Measurements from ENCODE around the gene PIP5K1A.

PIP5K1A gene

DNA sequence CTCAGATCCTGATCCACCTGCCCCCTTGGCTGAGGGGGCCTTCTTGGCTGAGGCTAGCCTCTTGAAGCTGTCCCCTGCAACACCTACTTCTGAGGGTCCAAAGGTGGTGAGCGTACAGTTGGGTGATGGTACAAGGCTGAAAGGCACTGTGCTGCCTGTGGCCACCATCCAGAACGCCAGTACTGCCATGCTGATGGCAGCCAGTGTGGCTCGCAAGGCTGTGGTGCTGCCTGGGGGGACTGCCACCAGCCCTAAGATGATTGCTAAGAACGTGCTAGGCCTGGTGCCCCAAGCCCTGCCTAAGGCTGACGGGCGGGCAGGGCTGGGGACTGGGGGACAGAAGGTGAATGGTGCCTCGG, 89.0 kb downstream of the PIP5K1A start:
- TF ChIP-seq GATA2 (IDR thresholded peaks at IDR 0.05; ENCODE audit: low read depth, low read length): no peak
- no peak for TF ChIP-seq GATA3 (IDR thresholded peaks at IDR 0.05; ENCODE audit: low read depth, low read length)

DNA sequence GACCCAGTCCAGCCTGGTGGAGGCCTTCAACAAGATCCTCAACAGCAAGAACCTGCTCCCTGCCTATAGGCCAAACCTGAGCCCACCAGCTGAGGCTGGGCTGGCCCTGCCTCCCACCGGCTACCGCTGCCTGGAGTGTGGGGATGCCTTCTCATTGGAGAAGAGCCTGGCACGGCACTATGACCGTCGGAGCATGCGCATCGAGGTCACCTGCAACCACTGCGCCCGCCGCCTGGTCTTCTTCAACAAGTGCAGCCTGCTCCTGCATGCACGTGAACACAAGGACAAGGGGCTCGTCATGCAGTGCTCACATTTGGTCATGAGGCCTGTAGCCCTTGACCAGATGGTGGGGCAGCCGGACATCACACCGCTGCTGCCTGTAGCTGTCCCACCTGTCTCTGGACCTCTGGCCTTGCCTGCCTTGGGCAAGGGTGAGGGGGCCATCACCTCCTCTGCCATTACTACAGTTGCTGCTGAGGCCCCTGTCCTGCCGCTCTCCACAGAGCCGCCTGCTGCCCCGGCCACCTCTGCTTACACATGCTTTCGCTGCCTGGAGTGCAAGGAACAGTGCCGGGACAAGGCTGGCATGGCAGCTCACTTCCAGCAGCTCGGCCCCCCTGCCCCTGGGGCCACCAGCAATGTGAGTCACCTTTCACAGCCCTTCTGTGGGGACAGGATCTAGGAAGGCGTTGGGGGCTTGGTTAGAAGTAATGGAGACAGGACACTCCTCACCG, 89.6 kb downstream of the PIP5K1A start:
- no peak for TF ChIP-seq GATA2 (IDR thresholded peaks at IDR 0.05; ENCODE audit: low read depth, low read length)
- TF ChIP-seq GATA3 (IDR thresholded peaks at IDR 0.05; ENCODE audit: low read depth, low read length): no peak

DNA sequence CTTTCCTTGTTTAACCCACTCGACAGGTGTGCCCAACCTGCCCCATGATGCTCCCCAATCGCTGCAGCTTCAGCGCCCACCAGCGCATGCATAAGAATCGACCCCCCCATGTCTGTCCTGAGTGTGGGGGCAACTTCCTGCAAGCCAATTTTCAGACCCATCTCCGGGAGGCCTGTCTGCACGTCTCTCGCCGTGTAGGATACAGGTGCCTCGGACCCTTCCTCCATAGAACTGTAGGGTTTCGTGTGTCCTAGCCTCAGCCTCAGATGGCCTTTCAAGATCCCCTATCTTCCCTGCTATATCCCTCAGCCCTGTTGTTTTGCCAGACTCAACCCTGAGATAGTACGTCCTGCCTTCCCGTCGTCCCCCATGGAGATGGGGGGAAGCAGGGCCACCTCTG, 90.2 kb downstream of the PIP5K1A start:
- no peak for TF ChIP-seq GATA3 (IDR thresholded peaks at IDR 0.05; ENCODE audit: low read depth, low read length)
- TF ChIP-seq GATA2 (IDR thresholded peaks at IDR 0.05; ENCODE audit: low read depth, low read length): no peak

DNA sequence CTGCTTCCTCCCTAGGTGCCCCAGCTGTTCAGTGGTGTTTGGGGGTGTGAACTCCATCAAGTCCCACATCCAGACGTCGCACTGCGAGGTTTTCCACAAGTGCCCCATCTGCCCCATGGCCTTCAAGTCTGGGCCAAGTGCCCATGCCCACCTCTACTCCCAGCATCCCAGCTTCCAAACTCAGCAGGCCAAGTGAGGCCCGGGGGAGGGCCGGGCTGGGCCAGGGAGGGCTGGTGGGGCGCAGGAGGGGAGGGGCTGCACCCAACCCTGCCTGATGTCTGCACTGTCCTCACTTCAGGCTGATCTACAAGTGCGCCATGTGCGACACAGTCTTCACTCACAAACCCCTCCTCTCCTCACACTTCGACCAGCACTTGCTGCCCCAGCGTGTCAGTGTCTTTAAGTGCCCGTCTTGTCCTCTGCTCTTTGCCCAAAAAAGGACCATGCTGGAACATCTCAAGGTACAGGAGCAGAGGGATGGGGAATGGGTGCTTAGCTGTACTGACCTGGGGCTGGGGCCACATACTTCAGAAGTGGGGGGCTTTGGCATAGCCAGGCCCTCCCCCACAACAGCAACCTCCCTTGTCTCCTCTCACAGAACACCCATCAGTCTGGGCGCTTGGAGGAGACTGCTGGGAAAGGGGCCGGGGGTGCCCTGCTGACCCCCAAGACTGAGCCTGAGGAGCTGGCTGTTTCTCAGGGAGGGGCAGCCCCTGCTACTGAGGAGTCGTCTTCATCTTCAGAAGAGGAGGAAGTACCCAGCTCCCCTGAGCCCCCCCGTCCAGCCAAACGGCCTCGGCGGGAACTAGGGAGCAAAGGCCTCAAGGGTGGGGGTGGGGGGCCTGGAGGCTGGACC, 91.0 kb downstream of the PIP5K1A start:
- no peak for TF ChIP-seq GATA3 (IDR thresholded peaks at IDR 0.05; ENCODE audit: low read depth, low read length)
- no peak for TF ChIP-seq GATA2 (IDR thresholded peaks at IDR 0.05; ENCODE audit: low read depth, low read length)

DNA sequence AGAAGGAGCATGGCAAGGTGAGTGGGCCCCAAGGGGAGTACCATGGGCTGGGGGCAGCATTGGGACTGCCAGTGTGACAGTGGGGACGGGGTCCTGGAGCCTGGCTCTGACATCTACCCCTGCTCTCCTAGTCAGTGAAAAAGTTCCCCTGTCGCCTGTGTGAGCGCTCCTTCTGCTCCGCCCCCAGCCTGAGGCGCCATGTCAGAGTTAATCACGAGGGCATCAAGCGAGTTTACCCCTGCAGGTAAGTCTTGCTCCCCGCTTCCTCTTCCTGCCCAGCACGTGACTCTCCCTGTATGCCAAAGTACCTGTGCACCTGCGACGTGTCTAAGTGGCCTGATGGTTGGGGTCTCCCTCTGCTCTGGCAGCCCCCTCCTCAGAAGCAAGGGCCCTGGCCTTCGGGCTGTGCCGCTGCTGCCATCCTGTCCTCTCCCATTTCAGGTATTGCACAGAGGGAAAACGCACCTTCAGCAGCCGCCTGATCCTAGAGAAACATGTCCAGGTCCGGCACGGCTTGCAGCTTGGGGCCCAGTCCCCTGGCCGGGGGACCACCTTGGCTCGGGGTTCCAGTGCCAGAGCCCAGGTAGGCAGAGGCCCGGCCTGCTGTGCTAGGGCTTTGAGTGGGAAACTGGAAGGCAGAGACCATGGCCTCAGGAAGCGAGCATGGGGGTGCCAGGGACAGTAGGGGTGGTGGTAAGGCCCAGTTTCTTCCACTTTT, 91.8 kb downstream of the PIP5K1A start:
- TF ChIP-seq GATA2 (IDR thresholded peaks at IDR 0.05; ENCODE audit: low read depth, low read length) (no peak), GATA3 (IDR thresholded peaks at IDR 0.05; ENCODE audit: low read depth, low read length) (no peak)

DNA sequence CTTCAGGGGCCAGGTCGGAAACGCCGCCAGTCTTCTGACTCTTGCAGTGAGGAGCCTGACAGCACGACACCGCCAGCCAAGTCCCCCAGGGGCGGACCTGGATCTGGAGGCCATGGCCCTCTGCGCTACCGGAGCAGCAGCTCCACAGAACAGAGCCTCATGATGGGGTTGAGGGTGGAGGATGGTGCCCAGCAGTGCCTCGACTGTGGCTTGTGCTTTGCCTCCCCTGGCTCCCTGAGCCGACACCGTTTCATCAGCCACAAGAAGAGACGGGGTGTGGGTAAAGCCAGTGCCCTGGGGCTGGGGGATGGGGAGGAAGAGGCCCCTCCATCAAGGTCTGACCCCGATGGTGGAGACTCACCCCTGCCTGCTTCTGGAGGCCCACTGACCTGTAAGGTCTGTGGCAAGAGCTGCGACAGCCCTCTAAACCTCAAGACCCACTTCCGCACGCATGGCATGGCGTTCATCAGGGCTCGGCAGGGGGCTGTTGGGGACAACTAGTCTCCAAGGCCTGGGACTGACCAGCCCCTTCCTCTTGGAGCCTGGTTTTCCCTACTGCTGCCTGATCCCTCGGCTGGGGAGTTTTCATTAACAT, 92.5 kb downstream of the PIP5K1A start:
- TF ChIP-seq GATA2 (IDR thresholded peaks at IDR 0.05; ENCODE audit: low read depth, low read length) (no peak), GATA3 (IDR thresholded peaks at IDR 0.05; ENCODE audit: low read depth, low read length) (no peak)

DNA sequence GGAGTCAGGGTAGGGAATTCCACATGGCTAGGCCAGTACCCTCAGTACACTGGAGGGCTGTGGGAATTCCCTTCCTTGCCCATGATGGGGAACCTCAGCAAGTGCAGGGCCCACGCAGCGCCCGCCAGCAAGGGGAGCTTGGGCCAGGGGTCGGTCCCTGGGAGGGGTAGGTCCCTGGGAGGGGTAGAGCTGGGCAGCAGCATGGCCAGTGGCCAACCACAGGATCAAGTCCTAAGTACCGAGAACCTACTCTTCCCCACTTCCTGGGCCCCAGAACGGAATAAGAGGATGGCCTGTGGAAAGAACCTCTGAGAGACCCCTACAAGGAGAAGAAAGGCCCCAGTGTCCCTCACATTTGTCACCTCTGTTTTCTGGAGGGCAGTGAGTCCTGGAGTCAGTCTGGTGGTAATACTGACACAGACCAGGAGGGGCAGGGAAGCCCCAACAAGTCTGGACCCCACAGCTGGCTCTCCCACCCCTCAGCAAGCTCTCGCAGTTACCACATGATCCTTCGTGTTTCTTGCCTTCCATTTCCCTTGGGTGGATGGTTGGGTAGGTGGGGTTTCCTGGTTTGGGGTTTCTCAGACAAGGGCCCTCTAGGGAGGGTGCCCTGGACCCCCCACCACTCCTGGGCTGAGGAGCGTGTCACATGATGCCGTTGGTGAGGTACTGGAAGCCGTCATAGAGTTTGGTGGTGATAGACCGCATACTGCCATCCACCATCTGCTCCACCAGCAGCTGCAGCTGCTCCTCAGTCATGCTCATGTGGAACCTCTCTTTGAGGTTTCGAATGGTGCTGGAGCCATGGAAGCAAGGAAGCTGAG, 94.1 kb downstream of the PIP5K1A start:
- TF ChIP-seq GATA3 (IDR thresholded peaks at IDR 0.05; ENCODE audit: low read depth, low read length) (no peak), GATA2 (IDR thresholded peaks at IDR 0.05; ENCODE audit: low read depth, low read length) (no peak)

DNA sequence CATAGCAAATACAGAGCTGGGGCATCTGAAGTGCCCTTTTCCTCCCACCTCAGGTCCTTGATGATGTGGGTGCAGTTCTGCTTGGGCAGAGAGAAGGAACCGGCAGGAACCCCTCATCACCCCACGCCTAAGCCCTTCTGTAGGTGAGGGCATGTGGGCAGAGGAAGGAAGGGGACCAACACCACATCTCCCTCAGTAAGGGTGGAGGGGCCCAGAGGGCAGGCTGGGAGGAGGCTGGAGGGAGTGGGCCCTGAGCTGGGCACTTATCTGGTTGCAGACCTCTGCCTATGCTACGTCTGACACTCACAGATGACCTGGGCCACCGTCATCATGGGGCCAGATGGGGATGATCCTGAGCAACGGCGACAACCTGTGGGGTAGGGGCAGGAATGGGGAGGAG, 94.7 kb downstream of the PIP5K1A start:
- TF ChIP-seq GATA3 (IDR thresholded peaks at IDR 0.05; ENCODE audit: low read depth, low read length) (no peak), GATA2 (IDR thresholded peaks at IDR 0.05; ENCODE audit: low read depth, low read length) (no peak)

DNA sequence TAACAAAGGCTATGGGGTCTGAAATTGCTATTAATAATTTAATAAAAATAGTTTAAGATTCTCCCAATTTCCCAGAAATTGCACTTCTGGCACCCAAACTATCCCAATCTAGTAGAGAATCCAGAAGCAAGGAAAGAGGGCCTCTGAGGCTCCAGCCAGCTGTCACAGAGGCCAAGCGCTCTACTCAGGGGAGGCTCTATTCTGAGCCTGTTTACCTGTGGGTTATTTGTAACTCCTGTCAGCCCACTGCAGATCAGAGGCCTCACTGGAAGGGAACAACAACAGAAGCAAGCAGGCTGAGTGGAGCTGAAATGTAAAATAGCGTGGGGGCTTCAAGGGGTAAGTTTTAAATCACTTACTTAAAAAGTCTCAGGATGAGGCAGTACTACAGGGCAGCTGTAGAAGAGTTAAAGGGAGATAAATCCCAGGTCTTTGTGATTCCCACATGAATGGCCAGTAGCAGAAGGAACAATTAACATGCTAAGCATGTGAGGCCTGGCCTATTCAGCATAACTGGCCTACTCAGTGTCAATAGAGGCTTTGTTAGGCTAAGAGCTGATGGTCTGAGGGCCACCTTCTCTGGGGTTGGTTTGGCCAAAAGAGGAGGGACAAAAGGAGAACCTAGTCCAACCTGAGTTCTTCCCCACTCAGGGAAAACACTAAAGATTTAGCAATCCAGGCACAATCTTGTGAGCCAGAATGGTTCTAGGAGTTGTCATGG, 96.5 kb downstream of the PIP5K1A start:
- TF ChIP-seq GATA2 (IDR thresholded peaks at IDR 0.05; ENCODE audit: low read depth, low read length) (no peak), GATA3 (IDR thresholded peaks at IDR 0.05; ENCODE audit: low read depth, low read length) (no peak)
